ENCODE measurements around the gene ARHGAP33.
"Not testable (repeated sequence)": the region's sequence is repeated elsewhere in the genome, so short reads cannot be mapped to it uniquely, and the experiment has no call there.

ARHGAP33 gene

GRCh38 chr19:35780717-35781116, 5.4 kb downstream of the ARHGAP33 start:
- DNase-seq = no peak

GRCh38 chr19:35781650-35782049, 6.3 kb downstream of the ARHGAP33 start:
- no peak for DNase-seq

- DNase-seq = no peak
Observed at GRCh38 chr19:35782589-35782988, 7.2 kb downstream of the ARHGAP33 start.

- no peak for DNase-seq
Observed at GRCh38 chr19:35783469-35784434, 8.4 kb downstream of the ARHGAP33 start.

- no peak for DNase-seq
Observed at GRCh38 chr19:35784503-35785338, 9.4 kb downstream of the ARHGAP33 start.

GRCh38 chr19:35785339-35785627, 9.9 kb downstream of the ARHGAP33 start:
- DNase-seq = no peak

GRCh38 chr19:35786299-35787160, 11.2 kb downstream of the ARHGAP33 start:
- DNase-seq = no peak

GRCh38 chr19:35787227-35787799, 11.9 kb downstream of the ARHGAP33 start:
- DNase-seq = no peak

- DNase-seq = no peak
Observed at GRCh38 chr19:35788205-35788960, 13.0 kb downstream of the ARHGAP33 start.

GRCh38 chr19:35789195-35789977, 14.0 kb downstream of the ARHGAP33 start:
- no peak for DNase-seq

- no peak for DNase-seq
Observed at GRCh38 chr19:35789978-35790944, 14.9 kb downstream of the ARHGAP33 start.

GRCh38 chr19:35790981-35791813, 15.8 kb downstream of the ARHGAP33 start:
- no peak for DNase-seq

- no peak for DNase-seq
Observed at GRCh38 chr19:35791814-35792279, 16.5 kb downstream of the ARHGAP33 start.

GRCh38 chr19:35792312-35792711, 16.9 kb downstream of the ARHGAP33 start:
- no peak for DNase-seq

GRCh38 chr19:35792888-35793287, 17.5 kb downstream of the ARHGAP33 start:
- DNase-seq = no peak

- DNase-seq = no peak
Observed at GRCh38 chr19:35793381-35794165, 18.2 kb downstream of the ARHGAP33 start.

GRCh38 chr19:35795564-35795963, 20.2 kb downstream of the ARHGAP33 start:
- DNase-seq = not testable (repeated sequence)
